Measurements from ENCODE around the gene HELZ.
"Not testable (repeated sequence)": the region's sequence is repeated elsewhere in the genome, so short reads cannot be mapped to it uniquely, and the experiment has no call there.

HELZ gene

GRCh38 chr17:67245073-67245693, at the start of gene HELZ:
Gene HELZ (minus strand): TSS chr17:67245196. CDS start chr17:67218804, 26,392 bp downstream.
- peak; percentile 83 for DNase-seq

- DNase-seq = peak; percentile 5
Measured at GRCh38 chr17:67293251-67294203, 48.5 kb upstream of the HELZ start.

- no peak for DNase-seq
Measured at GRCh38 chr17:67290711-67291291, 45.8 kb upstream of the HELZ start.

GRCh38 chr17:67290244-67290643, 45.2 kb upstream of the HELZ start:
- DNase-seq = no peak

- no peak for DNase-seq
Measured at GRCh38 chr17:67289181-67289876, 44.3 kb upstream of the HELZ start.

- DNase-seq = not testable (repeated sequence)
Measured at GRCh38 chr17:67286826-67287225, 41.8 kb upstream of the HELZ start.

GRCh38 chr17:67285360-67285759, 40.4 kb upstream of the HELZ start:
- no peak for DNase-seq

GRCh38 chr17:67283731-67284516, 38.9 kb upstream of the HELZ start:
- no peak for DNase-seq

GRCh38 chr17:67281743-67282142, 36.7 kb upstream of the HELZ start:
- no peak for DNase-seq

- DNase-seq = no peak
Measured at GRCh38 chr17:67281053-67281452, 36.1 kb upstream of the HELZ start.

- no peak for DNase-seq
Measured at GRCh38 chr17:67280279-67280678, 35.3 kb upstream of the HELZ start.

- no peak for DNase-seq
Measured at GRCh38 chr17:67279115-67279514, 34.1 kb upstream of the HELZ start.

- DNase-seq = no peak
Measured at GRCh38 chr17:67278363-67278762, 33.4 kb upstream of the HELZ start.

- DNase-seq = no peak
Measured at GRCh38 chr17:67276075-67276474, 31.1 kb upstream of the HELZ start.

- no peak for DNase-seq
Measured at GRCh38 chr17:67274466-67274865, 29.5 kb upstream of the HELZ start.

GRCh38 chr17:67273900-67274299, 28.9 kb upstream of the HELZ start:
- DNase-seq = no peak

GRCh38 chr17:67272312-67273047, 27.5 kb upstream of the HELZ start:
- DNase-seq = no peak

- DNase-seq = not testable (repeated sequence)
Measured at GRCh38 chr17:67271187-67271586, 26.2 kb upstream of the HELZ start.

GRCh38 chr17:67270416-67270815, 25.4 kb upstream of the HELZ start:
- no peak for DNase-seq

- no peak for DNase-seq
Measured at GRCh38 chr17:67266496-67266895, 21.5 kb upstream of the HELZ start.

- DNase-seq = no peak
Measured at GRCh38 chr17:67265436-67266019, 20.5 kb upstream of the HELZ start.

All from NCI-H345 (cell line).